Aortic smooth muscle cell (primary cell): ENCODE measurements around the gene MECP2. TPM values are rescaled to one million over a fixed set of nuclear protein-coding genes. Genes with fewer than 3 reads are reported as not detected.

Experiments
- total RNA-seq: library from RNA; depleted of rRNA; stranded (reverse); fragments of >200 nt; gene quantifications from 2 replicates; pipeline ENCODE4 v1.2.3, GENCODE V29; 2014

Gene MECP2
- total RNA-seq, result 18.0 and 29.0 TPM in 2 replicates

GRCh38 chrX:154097589-154098541 lies at the start of gene MECP2:
Gene MECP2, minus strand, starts transcription at chrX:154097717.

GRCh38 chrX:154144010-154144409 lies 46.5 kb upstream of the MECP2 start, which contains the start of gene OPN1LW:
Gene OPN1LW, plus strand, starts transcription at chrX:154144243. Its CDS starts 41 bp downstream, at chrX:154144284.

DNA sequence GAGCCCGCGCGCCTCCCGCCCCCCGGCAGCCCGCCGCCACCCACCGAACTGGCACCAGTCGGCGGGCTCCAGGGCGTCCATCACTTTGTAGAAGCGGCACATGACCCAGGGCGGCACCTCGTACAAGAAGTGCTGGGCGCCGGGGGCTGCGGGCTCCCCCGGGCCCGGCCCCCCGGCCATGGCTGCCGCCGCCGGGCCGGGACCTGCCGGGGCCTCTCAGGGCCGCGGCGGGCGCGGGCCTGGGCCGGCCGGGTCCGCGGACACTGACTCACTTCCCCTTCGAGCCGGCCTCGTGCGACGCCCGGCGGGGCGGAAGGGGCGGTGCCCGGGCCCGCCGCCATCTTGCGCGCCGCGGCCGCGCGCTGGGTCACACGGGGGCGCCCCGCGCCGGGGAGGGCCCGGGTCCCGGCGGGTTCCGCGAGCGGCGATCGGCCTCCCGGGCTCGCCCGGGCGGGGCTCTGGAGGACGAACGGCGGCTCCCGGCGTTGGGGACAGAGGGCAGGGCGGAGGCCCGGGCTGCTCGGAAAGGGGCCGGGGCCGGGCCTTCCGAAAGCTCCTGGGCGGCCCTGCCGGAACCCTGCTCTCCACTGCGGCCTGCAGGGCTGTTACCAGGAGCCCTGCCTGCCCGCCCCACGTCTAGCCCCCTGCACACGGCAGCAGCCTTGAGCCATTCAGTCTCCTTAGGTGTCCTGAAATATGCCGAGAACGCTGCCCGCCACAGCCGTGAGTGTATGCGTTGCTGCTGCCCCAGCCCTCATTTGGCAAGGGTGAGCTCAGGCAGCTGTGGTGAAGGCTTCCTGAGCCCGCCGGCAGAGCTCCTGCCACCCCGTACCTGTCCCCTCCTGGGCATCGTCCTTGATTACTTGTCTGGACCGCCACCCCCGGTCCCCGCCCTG lies 77.6 kb downstream of the MECP2 start, which contains the start of gene IRAK1:
Gene IRAK1 (minus strand): TSS at position 270 of the 896 bp plus-strand sequence. CDS start 90 bp downstream, at position 180.

GRCh38 chrX:153972368-153973126 lies 125.0 kb downstream of the MECP2 start, which contains the start of gene TMEM187:
Gene TMEM187, plus strand, starts transcription at chrX:153972754. Its CDS starts 9,309 bp downstream, at chrX:153982063.

Other genes with a start within 250 kb of the MECP2 start
- gene L1CAM, start 211.5 kb downstream of the MECP2 start, total RNA-seq, result under 0.01 and 0.13 TPM in 2 replicates
- gene AVPR2, start 193.0 kb downstream of the MECP2 start, total RNA-seq, result not detected in 2 replicates
- 1.1 and 1.2 TPM in 2 replicates for gene ARHGAP4, start 171.5 kb downstream of the MECP2 start, total RNA-seq
- gene NAA10, start 162.7 kb downstream of the MECP2 start, total RNA-seq, result 42.7 and 52.8 TPM in 2 replicates
- 18.8 and 20.8 TPM in 2 replicates for gene RENBP, start 153.1 kb downstream of the MECP2 start, total RNA-seq
- gene HCFC1, start 125.9 kb downstream of the MECP2 start, total RNA-seq, result 11.8 and 12.7 TPM in 2 replicates
- gene TMEM187, start 125.0 kb downstream of the MECP2 start, total RNA-seq, result 6.4 and 7.3 TPM in 2 replicates
- gene IRAK1, start 77.8 kb downstream of the MECP2 start, total RNA-seq, result 59.7 and 63.7 TPM in 2 replicates
- not detected in 2 replicates for gene OPN1LW, start 46.5 kb upstream of the MECP2 start, total RNA-seq
- not detected in 2 replicates for gene OPN1MW, start 84.9 kb upstream of the MECP2 start, total RNA-seq
- not detected in 2 replicates for gene OPN1MW2, start 122.0 kb upstream of the MECP2 start, total RNA-seq
- not detected in 2 replicates for gene OPN1MW3, start 159.9 kb upstream of the MECP2 start, total RNA-seq
- gene TEX28, start 197.4 kb upstream of the MECP2 start, total RNA-seq, result not detected in 2 replicates
- gene TKTL1, start 198.1 kb upstream of the MECP2 start, total RNA-seq, result not detected in 2 replicates